HCT116 (cell line): Measurements from ENCODE around the gene KRTAP5-5.

Experiments
- EZH2 ChIP-seq: fragments of 200-600 bp; sonication (generic); IDR thresholded peaks from 2 replicates; pipeline ENCODE4 v1.6.1; 2017; ENCODE audit warnings: antibody characterized with exemption, mixed run types
- FOSL1 ChIP-seq: IDR thresholded peaks from 2 replicates; pipeline ENCODE4 v1.6.1; 2012; ENCODE audit warnings: low read depth
- TF ChIP-seq, protein P1 (sequence below), 3 experiments: fragments of 200-600 bp in 1 of 3; sonication (generic) in 1 of 3; IDR thresholded peaks in 2 of 3; conservative IDR thresholded peaks in 1 of 3; 2 replicates each; pipeline ENCODE4 v1.5.1; 2012 to 2017; ENCODE audit warnings: low read depth in 2 of 3, low read length in 2 of 3, antibody characterized with exemption in 1 of 3, borderline replicate concordance in 1 of 3, control low read depth in 1 of 3, mild to moderate bottlenecking in 1 of 3, mixed read lengths in 1 of 3, mixed run types in 1 of 3, moderate library complexity in 1 of 3; ENCODE audit not compliant: insufficient read depth in 1 of 3

- TF ChIP-seq, protein P1, sequence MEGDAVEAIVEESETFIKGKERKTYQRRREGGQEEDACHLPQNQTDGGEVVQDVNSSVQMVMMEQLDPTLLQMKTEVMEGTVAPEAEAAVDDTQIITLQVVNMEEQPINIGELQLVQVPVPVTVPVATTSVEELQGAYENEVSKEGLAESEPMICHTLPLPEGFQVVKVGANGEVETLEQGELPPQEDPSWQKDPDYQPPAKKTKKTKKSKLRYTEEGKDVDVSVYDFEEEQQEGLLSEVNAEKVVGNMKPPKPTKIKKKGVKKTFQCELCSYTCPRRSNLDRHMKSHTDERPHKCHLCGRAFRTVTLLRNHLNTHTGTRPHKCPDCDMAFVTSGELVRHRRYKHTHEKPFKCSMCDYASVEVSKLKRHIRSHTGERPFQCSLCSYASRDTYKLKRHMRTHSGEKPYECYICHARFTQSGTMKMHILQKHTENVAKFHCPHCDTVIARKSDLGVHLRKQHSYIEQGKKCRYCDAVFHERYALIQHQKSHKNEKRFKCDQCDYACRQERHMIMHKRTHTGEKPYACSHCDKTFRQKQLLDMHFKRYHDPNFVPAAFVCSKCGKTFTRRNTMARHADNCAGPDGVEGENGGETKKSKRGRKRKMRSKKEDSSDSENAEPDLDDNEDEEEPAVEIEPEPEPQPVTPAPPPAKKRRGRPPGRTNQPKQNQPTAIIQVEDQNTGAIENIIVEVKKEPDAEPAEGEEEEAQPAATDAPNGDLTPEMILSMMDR (IDR thresholded peaks at IDR 0.05 in 2 of 3, conservative IDR thresholded peaks at IDR 0.05 in 1 of 3; ENCODE audit: borderline replicate concordance in 1 of 3, insufficient read depth in 1 of 3, low read depth in 2 of 3, low read length in 2 of 3), result 0 out of 6 replicates have a peak, but pooled peaks of 2 of the 3 experiments have one; percentile 2 to 6
- TF ChIP-seq FOSL1 (no peak), EZH2 (no peak)
These were observed 13.6 kb downstream of the KRTAP5-5 start for GRCh38 chr11:1643146-1643690.
